WTC11 (cell line): ENCODE data around the gene LAMA5. TPM values are rescaled to one million over a fixed set of nuclear protein-coding genes. Genes with fewer than 3 reads are reported as not detected.

Experiments
- AFF4 ChIP-seq: sonication (generic); formaldehyde crosslinking; IDR thresholded peaks from 2 replicates; pipeline ENCODE4 v1.8.1; 2023; ENCODE audit warnings: mild to moderate bottlenecking, missing genetic modification reagents, borderline replicate concordance
- AR ChIP-seq: fragments of 250-450 bp; sonication (Bioruptor Pico); IDR thresholded peaks from 2 replicates; pipeline ENCODE4 v1.9.0; 2021; ENCODE audit warnings: mild to moderate bottlenecking
- CBFB ChIP-seq: sonication (generic); formaldehyde crosslinking; IDR thresholded peaks from 2 replicates; pipeline ENCODE4 v1.8.1; 2022; ENCODE audit warnings: mild to moderate bottlenecking, low read depth, missing genetic modification reagents
- ETV6 ChIP-seq: sonication (generic); formaldehyde crosslinking; IDR thresholded peaks from 2 replicates; pipeline ENCODE4 v1.8.1; 2022; ENCODE audit warnings: mild to moderate bottlenecking, missing genetic modification reagents
- FOXJ3 ChIP-seq: sonication (generic); formaldehyde crosslinking; IDR thresholded peaks from 2 replicates; pipeline ENCODE4 v1.9.0; 2021; ENCODE audit warnings: missing genetic modification reagents, mild to moderate bottlenecking, borderline replicate concordance
- FOXK1 ChIP-seq: sonication (generic); formaldehyde crosslinking; IDR thresholded peaks from 2 replicates; pipeline ENCODE4 v1.8.0; 2022; ENCODE audit warnings: mild to moderate bottlenecking, moderate library complexity, missing genetic modification reagents
- GABPB1 ChIP-seq: sonication (generic); formaldehyde crosslinking; IDR thresholded peaks from 2 replicates; pipeline ENCODE4 v1.8.1; 2023; ENCODE audit warnings: mild to moderate bottlenecking, missing genetic modification reagents
- GRHL2 ChIP-seq: fragments of 250-450 bp; sonication (Bioruptor Pico); IDR thresholded peaks from 2 replicates; pipeline ENCODE4 v1.8.0; 2022; ENCODE audit warnings: mild to moderate bottlenecking, moderate library complexity; ENCODE audit not compliant: insufficient replicate concordance, severe bottlenecking
- HMGXB4 ChIP-seq: sonication (generic); formaldehyde crosslinking; IDR thresholded peaks from 2 replicates; pipeline ENCODE4 v1.8.1; 2023; ENCODE audit warnings: mild to moderate bottlenecking, moderate library complexity, missing genetic modification reagents
- NR1H2 ChIP-seq: sonication (generic); formaldehyde crosslinking; IDR thresholded peaks from 2 replicates; pipeline ENCODE4 v1.9.0; 2021; ENCODE audit warnings: mild to moderate bottlenecking, moderate library complexity, missing genetic modification reagents
- PRRX2 ChIP-seq: fragments of 250-450 bp; sonication (Bioruptor Pico); IDR thresholded peaks from 2 replicates; pipeline ENCODE4 v1.8.0; 2021; ENCODE audit warnings: mild to moderate bottlenecking
- RELA ChIP-seq: sonication (generic); formaldehyde crosslinking; IDR thresholded peaks from 2 replicates; pipeline ENCODE4 v1.8.1; 2022; ENCODE audit warnings: missing genetic modification reagents, mild to moderate bottlenecking, borderline replicate concordance
- USF1 ChIP-seq: sonication (generic); formaldehyde crosslinking; IDR thresholded peaks from 2 replicates; pipeline ENCODE4 v1.8.0; 2022; ENCODE audit warnings: mild to moderate bottlenecking, missing genetic modification reagents
- USF2 ChIP-seq: sonication (generic); formaldehyde crosslinking; IDR thresholded peaks from 2 replicates; pipeline ENCODE4 v1.8.1; 2023; ENCODE audit warnings: mild to moderate bottlenecking, missing genetic modification reagents, moderate library complexity
- ZBTB21 ChIP-seq: sonication (generic); formaldehyde crosslinking; IDR thresholded peaks from 2 replicates; pipeline ENCODE4 v1.8.1; 2023; ENCODE audit warnings: mild to moderate bottlenecking, missing genetic modification reagents, borderline replicate concordance
- ZMAT4 ChIP-seq: fragments of 250-450 bp; sonication (Bioruptor Pico); IDR thresholded peaks from 2 replicates; pipeline ENCODE4 v1.9.0; 2021; ENCODE audit warnings: mild to moderate bottlenecking
- ZNF121 ChIP-seq: sonication (generic); formaldehyde crosslinking; IDR thresholded peaks from 2 replicates; pipeline ENCODE4 v1.8.0; 2023; ENCODE audit warnings: missing genetic modification reagents
- ZNF138 ChIP-seq: sonication (generic); formaldehyde crosslinking; conservative IDR thresholded peaks from 2 replicates; pipeline ENCODE4 v1.8.1; 2022; ENCODE audit warnings: mild to moderate bottlenecking, moderate library complexity, missing genetic modification reagents
- ZNF219 ChIP-seq: sonication (generic); formaldehyde crosslinking; IDR thresholded peaks from 2 replicates; pipeline ENCODE4 v1.8.0; 2023; ENCODE audit warnings: missing genetic modification reagents, mild to moderate bottlenecking, borderline replicate concordance
- ZNF232 ChIP-seq: sonication (generic); formaldehyde crosslinking; IDR thresholded peaks from 2 replicates; pipeline ENCODE4 v1.8.0; 2022; ENCODE audit warnings: mild to moderate bottlenecking, missing genetic modification reagents
- ZNF416 ChIP-seq: fragments of 250-450 bp; sonication (Bioruptor Pico); IDR thresholded peaks from 2 replicates; pipeline ENCODE4 v1.9.0; 2021; ENCODE audit warnings: mild to moderate bottlenecking, inconsistent platforms
- ZNF512 ChIP-seq: sonication (generic); formaldehyde crosslinking; IDR thresholded peaks from 2 replicates; pipeline ENCODE4 v1.8.1; 2022; ENCODE audit warnings: missing genetic modification reagents, borderline replicate concordance
- total RNA-seq: library from RNA; stranded (reverse); gene quantifications from 3 replicates; pipeline ENCODE4 v1.2.3, GENCODE V29; 2021

The LAMA5 gene
- total RNA-seq, 1 experiment from 2014 or later, result 329 TPM

- TF ChIP-seq AR, result peak; percentile 52; the same call in 1 of the 2 replicates
- no peak for TF ChIP-seq NR1H2 (CRISPR knock-in tag)
- TF ChIP-seq ZNF219 (CRISPR knock-in tag), result no peak
- TF ChIP-seq ZNF138 (CRISPR knock-in tag), result no peak
- no peak for TF ChIP-seq ZNF232 (CRISPR knock-in tag)
- TF ChIP-seq ZNF512, result no peak
- TF ChIP-seq HMGXB4 (CRISPR knock-in tag), result no peak
- no peak for TF ChIP-seq GABPB1 (CRISPR knock-in tag)
- no peak for TF ChIP-seq RELA
- TF ChIP-seq FOXJ3, result no peak
- no peak for TF ChIP-seq ZBTB21 (CRISPR knock-in tag)
- no peak for TF ChIP-seq GRHL2 (CRISPR knock-in tag)
- TF ChIP-seq AFF4 (CRISPR knock-in tag), result no peak
- no peak for TF ChIP-seq ZMAT4
- TF ChIP-seq ZNF121 (CRISPR knock-in tag), result no peak
- TF ChIP-seq FOXK1, result no peak
- TF ChIP-seq ETV6 (CRISPR knock-in tag), result no peak
- no peak for TF ChIP-seq USF1 (CRISPR knock-in tag)
- 0 out of 2 replicates have a peak, but pooled peaks have one; percentile 82 for TF ChIP-seq ZNF416 (CRISPR knock-in tag)
- TF ChIP-seq USF2 (CRISPR knock-in tag), result no peak
- TF ChIP-seq PRRX2 (CRISPR knock-in tag), result peak; percentile 5; the same call in 1 of the 2 replicates
- no peak for TF ChIP-seq CBFB (CRISPR knock-in tag)
- TF ChIP-seq, all 79 proteins: peak for 7
Measured at GRCh38 chr20:62388839-62389600, 21.9 kb upstream of the LAMA5 start (continued).
